Muscle layer of colon (tissue), 2 donors: ENCODE measurements around the gene TUBB8.
"Not testable (repeated sequence)": the region's sequence is repeated elsewhere in the genome, so short reads cannot be mapped to it uniquely, and the experiment has no call there.

Experiments
- H3K27ac ChIP-seq: one replicate; pipeline ENCODE4 v1.7.0; 2013; ENCODE audit warnings: low read depth, mild to moderate bottlenecking, low read length, moderate library complexity
- H3K27me3 ChIP-seq, 2 donors: one replicate each; pipeline ENCODE4 v1.7.0; 2013; ENCODE audit warnings: low read length in 2 of 2, mild to moderate bottlenecking in 2 of 2; ENCODE audit not compliant: insufficient read depth in 2 of 2, control insufficient read depth in 1 of 2
- H3K36me3 ChIP-seq: one replicate; pipeline ENCODE4 v1.7.0; 2013; ENCODE audit warnings: mild to moderate bottlenecking, low read length; ENCODE audit not compliant: insufficient read depth
- H3K4me1 ChIP-seq: one replicate; pipeline ENCODE4 v1.7.0; 2013; ENCODE audit warnings: mild to moderate bottlenecking, low read length; ENCODE audit not compliant: insufficient read depth
- H3K4me3 ChIP-seq, 2 donors: one replicate each; pipeline ENCODE4 v1.7.0; 2013; ENCODE audit warnings: low read length in 2 of 2, low read depth in 1 of 2, mild to moderate bottlenecking in 1 of 2, moderate library complexity in 1 of 2
- H3K9ac ChIP-seq: one replicate; pipeline ENCODE4 v1.7.0; 2013; ENCODE audit warnings: low read length
- H3K9me3 ChIP-seq: one replicate; pipeline ENCODE4 v1.7.0; 2013; ENCODE audit warnings: mild to moderate bottlenecking, low read length
- donor health status: abdominal sarcoma.
- donor health status: Adenocarcinoma of cecum.

Gene TUBB8

DNA sequence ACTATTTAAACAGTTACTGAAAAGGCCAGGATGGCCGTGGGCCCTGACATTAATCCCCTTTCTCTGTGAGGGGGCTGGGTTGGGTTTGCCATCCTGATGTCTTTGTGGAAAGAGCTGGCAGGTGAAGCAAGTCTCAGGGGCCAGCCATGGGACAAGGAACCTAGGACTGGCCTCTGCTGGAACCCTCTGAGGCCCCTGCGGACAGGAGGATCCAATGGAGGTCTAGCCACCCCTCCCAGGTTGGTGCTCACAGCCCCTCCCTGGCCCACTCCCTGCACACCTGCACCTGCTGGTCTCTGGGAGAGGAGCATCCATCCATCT, 35.8 kb downstream of the TUBB8 start:
- H3K4me3 ChIP-seq, H3K27ac ChIP-seq, H3K9ac ChIP-seq, H3K4me1 ChIP-seq, H3K9me3 ChIP-seq, H3K27me3 ChIP-seq, H3K36me3 ChIP-seq: not testable (repeated sequence)

DNA sequence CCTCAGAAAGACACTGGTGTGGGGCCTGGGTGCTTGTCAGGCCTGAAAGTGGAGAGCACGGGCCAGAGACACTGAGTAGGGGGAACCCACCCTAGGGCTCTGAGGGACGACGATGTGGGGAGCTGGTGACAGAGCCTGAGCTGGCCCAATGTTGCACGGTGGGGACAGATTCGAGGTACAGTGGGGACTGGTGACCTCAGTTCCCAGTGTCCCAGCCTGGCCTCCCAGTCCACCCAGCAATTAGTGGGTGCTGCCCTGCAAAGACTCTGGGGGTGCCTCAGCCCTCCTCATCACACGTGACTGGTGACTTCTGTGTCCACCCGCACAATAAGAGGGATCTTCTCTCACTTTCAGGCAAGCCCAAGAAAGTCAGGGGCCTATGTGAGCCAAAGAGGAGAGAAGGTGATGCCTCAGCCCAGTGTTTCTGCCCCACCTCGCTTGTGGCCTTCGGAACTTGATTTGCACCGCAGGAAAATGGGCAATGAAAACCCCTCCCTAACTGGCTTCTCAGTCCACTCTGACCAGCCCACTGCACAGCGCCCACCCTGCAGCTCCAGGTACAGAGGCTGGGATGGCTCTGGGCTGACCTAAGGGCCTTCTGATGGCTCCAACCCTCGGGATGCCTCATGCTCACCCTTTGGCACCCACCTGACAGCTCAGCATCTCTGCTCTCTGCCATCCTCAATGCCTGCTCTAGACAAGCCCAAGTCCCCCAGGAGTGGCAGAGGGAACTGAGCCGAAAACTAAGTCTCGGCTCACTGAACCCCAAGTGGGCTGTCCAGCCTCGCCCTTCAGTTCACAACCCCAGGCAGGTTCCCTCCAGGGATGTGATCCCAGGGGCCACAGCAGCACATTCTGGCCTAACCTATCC, 36.4 kb downstream of the TUBB8 start:
- not testable (repeated sequence) for H3K4me3 ChIP-seq, H3K9ac ChIP-seq, H3K9me3 ChIP-seq, H3K4me1 ChIP-seq, H3K27ac ChIP-seq, H3K27me3 ChIP-seq, H3K36me3 ChIP-seq

DNA sequence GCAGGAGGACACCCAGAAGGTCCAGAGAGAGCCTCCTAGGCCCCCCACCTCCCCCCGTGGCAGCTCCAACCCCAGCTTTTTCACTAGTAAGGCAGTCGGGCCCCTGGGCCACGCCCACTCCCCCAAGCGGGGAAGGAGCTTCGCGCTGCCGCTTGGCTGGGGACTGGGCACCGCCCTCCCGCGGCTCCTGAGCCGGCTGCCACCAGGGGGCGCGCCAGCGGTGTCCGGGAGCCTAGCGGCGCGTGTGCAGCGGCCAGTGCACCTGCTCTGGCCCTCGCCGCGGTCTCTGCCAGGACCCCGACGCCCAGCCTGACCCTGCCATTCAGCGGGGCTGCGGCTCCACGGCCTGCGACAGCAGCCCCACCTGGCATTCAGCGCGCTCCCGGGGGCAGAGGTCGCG, 37.8 kb downstream of the TUBB8 start:
- not testable (repeated sequence) for H3K27me3 ChIP-seq, H3K27ac ChIP-seq, H3K9ac ChIP-seq, H3K4me3 ChIP-seq, H3K36me3 ChIP-seq, H3K4me1 ChIP-seq, H3K9me3 ChIP-seq

DNA sequence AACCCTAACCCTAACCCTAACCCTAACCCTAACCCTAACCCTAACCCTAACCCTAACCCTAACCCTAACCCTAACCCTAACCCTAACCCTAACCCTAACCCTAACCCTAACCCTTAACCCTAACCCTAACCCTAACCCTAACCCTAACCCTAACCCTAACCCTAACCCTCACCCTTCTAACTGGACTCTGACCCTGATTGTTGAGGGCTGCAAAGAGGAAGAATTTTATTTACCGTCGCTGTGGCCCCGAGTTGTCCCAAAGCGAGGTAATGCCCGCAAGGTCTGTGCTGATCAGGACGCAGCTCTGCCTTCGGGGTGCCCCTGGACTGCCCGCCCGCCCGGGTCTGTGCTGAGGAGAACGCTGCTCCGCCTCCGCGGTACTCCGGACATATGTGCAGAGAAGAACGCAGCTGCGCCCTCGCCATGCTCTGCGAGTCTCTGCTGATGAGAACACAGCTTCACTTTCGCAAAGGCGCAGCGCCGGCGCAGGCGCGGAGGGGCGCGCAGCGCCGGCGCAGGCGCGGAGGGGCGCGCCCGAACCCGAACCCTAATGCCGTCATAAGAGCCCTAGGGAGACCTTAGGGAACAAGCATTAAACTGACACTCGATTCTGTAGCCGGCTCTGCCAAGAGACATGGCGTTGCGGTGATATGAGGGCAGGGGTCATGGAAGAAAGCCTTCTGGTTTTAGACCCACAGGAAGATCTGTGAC, 38.7 kb downstream of the TUBB8 start:
- not testable (repeated sequence) for H3K4me3 ChIP-seq

More for the DNA sequence above, 38.7 kb downstream of the TUBB8 start:
- not testable (repeated sequence) for H3K9ac ChIP-seq, H3K9me3 ChIP-seq, H3K4me1 ChIP-seq, H3K36me3 ChIP-seq, H3K27me3 ChIP-seq, H3K27ac ChIP-seq
